IMR-90 (cell line): ENCODE results near the gene RRP7A. TPM values are rescaled to one million over a fixed set of nuclear protein-coding genes. Genes with fewer than 3 reads are reported as not detected.

ENCODE experiments used
- ATAC-seq: fragments of 200-7000 bp; cut with Tn5 transposase; 2 replicates; pipeline ENCODE4 v1.9.1; 2020; ENCODE audit warnings: low read depth, mild to moderate bottlenecking, moderate library complexity
- BruUV-seq: library from RNA; stranded (reverse); fragments of 400-500 nt; replicated peaks from 2 replicates; lab custom pipeline; 2021; lab: Mats Ljungman, UMichigan
- CTCF ChIA-PET: fragments of 300-600 bp; formaldehyde crosslinking; extraction: SDS; loops from one replicate; lab custom pipeline; 2021; ENCODE audit warnings: antibody characterized with exemption; lab: Yijun Ruan, JAX
- POLR2A ChIA-PET: fragments of 300-600 bp; sonication (Branson Sonifier 250); formaldehyde crosslinking; loops from one replicate; lab custom pipeline; 2022; ENCODE audit warnings: antibody characterized with exemption; ENCODE audit not compliant: unreplicated experiment; lab: Charles Lee
- DNase-seq: peaks from one replicate; pipeline ENCODE4 v3.0.0; 2013
- H2AFZ ChIP-seq: replicated peaks from 2 replicates; pipeline ENCODE3; 2013; ENCODE audit warnings: low read length, mild to moderate bottlenecking; ENCODE audit not compliant: poor library complexity
- H2AK5ac ChIP-seq: 2 replicates; pipeline ENCODE4 v1.6.1; 2013; ENCODE audit warnings: low read depth, low read length, inconsistent platforms
- H2AK9ac ChIP-seq: replicated peaks from 2 replicates; pipeline ENCODE3; 2013; ENCODE audit warnings: mild to moderate bottlenecking, low read depth, low read length, moderate library complexity; ENCODE audit not compliant: poor library complexity
- H2BK120ac ChIP-seq: 2 replicates; pipeline ENCODE4 v1.6.1; 2013; ENCODE audit warnings: low read depth, low read length, inconsistent platforms
- H2BK15ac ChIP-seq: 3 replicates; pipeline ENCODE4 v1.6.1; 2013; ENCODE audit warnings: low read depth, low read length, inconsistent platforms
- H2BK20ac ChIP-seq: 2 replicates; pipeline ENCODE4 v1.6.1; 2013; ENCODE audit warnings: low read depth, mild to moderate bottlenecking, inconsistent platforms, low read length, moderate library complexity
- H2BK5ac ChIP-seq: 2 replicates; pipeline ENCODE4 v1.6.1; 2013; ENCODE audit warnings: mild to moderate bottlenecking, low read depth, low read length, inconsistent platforms; ENCODE audit not compliant: poor library complexity, severe bottlenecking
- H3K14ac ChIP-seq: replicated peaks from 2 replicates; pipeline ENCODE4 v1.6.1; 2013; ENCODE audit warnings: low read depth, low read length, inconsistent platforms
- H3K18ac ChIP-seq: 2 replicates; pipeline ENCODE4 v1.6.1; 2013; ENCODE audit warnings: low read depth, low read length, control low read depth
- H3K23ac ChIP-seq: 2 replicates; pipeline ENCODE4 v1.6.1; 2013; ENCODE audit warnings: low read depth, low read length, inconsistent platforms
- H3K27ac ChIP-seq: 2 replicates; pipeline ENCODE4 v1.5.1; 2013; ENCODE audit warnings: mild to moderate bottlenecking, control low read depth, low read length; ENCODE audit not compliant: insufficient read depth
- H3K27me3 ChIP-seq: 2 replicates; pipeline ENCODE4 v1.6.1; 2013; ENCODE audit warnings: low read length; ENCODE audit not compliant: control insufficient read depth, insufficient read depth
- H3K36me3 ChIP-seq: 2 replicates; pipeline ENCODE4 v1.6.1; 2013; ENCODE audit warnings: low read length, mixed read lengths; ENCODE audit not compliant: control insufficient read depth, insufficient read depth
- H3K4ac ChIP-seq: 2 replicates; pipeline ENCODE4 v1.6.1; 2013; ENCODE audit warnings: low read depth, low read length, inconsistent platforms
- H3K4me1 ChIP-seq: 2 replicates; pipeline ENCODE4 v1.6.1; 2013; ENCODE audit warnings: low read length, mixed read lengths; ENCODE audit not compliant: control insufficient read depth, insufficient read depth
- H3K4me2 ChIP-seq: 2 replicates; pipeline ENCODE4 v1.6.1; 2013; ENCODE audit warnings: low read depth, mild to moderate bottlenecking, control low read depth, low read length, moderate library complexity
- H3K4me3 ChIP-seq: 2 replicates; pipeline ENCODE4 v1.5.1; 2013; ENCODE audit warnings: low read depth, mild to moderate bottlenecking, control low read depth, low read length, moderate library complexity; ENCODE audit not compliant: insufficient read depth
- H3K56ac ChIP-seq: 2 replicates; pipeline ENCODE4 v1.6.1; 2013; ENCODE audit warnings: low read length, inconsistent platforms; ENCODE audit not compliant: insufficient read depth; ENCODE audit errors: extremely low read depth
- H3K79me1 ChIP-seq, 2 experiments: 2 replicates each; pipeline ENCODE4 v1.6.1; 2013; ENCODE audit warnings: low read length in 2 of 2, inconsistent platforms in 1 of 2, low read depth in 1 of 2
- H3K9ac ChIP-seq: 2 replicates; pipeline ENCODE4 v1.6.1; 2013; ENCODE audit warnings: low read depth, low read length, control low read depth
- H3K9me1 ChIP-seq: 2 replicates; pipeline ENCODE4 v1.6.1; 2013; ENCODE audit warnings: low read length, inconsistent platforms; ENCODE audit not compliant: insufficient read depth
- H3K9me3 ChIP-seq: 2 replicates; pipeline ENCODE4 v1.6.1; 2013; ENCODE audit warnings: low read length; ENCODE audit not compliant: control insufficient read depth, insufficient read depth
- H4K20me1 ChIP-seq: 2 replicates; pipeline ENCODE4 v1.6.1; 2013; ENCODE audit warnings: low read length, inconsistent platforms; ENCODE audit not compliant: insufficient read depth
- H4K5ac ChIP-seq: 2 replicates; pipeline ENCODE4 v1.6.1; 2013; ENCODE audit warnings: mild to moderate bottlenecking, low read depth, low read length, control low read depth
- H4K8ac ChIP-seq, 2 experiments: 2 replicates each; pipeline ENCODE4 v1.6.1; 2013; ENCODE audit warnings: low read depth in 2 of 2, low read length in 2 of 2, control low read depth in 1 of 2, inconsistent platforms in 1 of 2
- H4K91ac ChIP-seq: 2 replicates; pipeline ENCODE4 v1.6.1; 2013; ENCODE audit warnings: low read depth, low read length, inconsistent platforms; ENCODE audit not compliant: insufficient read depth
- BHLHE40 ChIP-seq: fragments of 150-350 bp; IDR thresholded peaks from 2 replicates; pipeline ENCODE4 v1.6.1; 2016; ENCODE audit warnings: mild to moderate bottlenecking, low read depth, low read length
- CEBPB ChIP-seq: IDR thresholded peaks from 2 replicates; pipeline ENCODE4 v1.6.1; 2012; ENCODE audit warnings: low read depth, low read length, improper control_type of control experiment
- CHD1 ChIP-seq: IDR thresholded peaks from 2 replicates; pipeline ENCODE4 v1.6.1; 2012; ENCODE audit warnings: low read depth, low read length, improper control_type of control experiment
- MAFK ChIP-seq: IDR thresholded peaks from 2 replicates; pipeline ENCODE4 v1.6.1; 2012; ENCODE audit warnings: low read depth, low read length, improper control_type of control experiment
- MAZ ChIP-seq: IDR thresholded peaks from 2 replicates; pipeline ENCODE4 v1.6.1; 2012; ENCODE audit warnings: low read depth, mild to moderate bottlenecking, low read length, improper control_type of control experiment, moderate library complexity, borderline replicate concordance
- MXI1 ChIP-seq: IDR thresholded peaks from 2 replicates; pipeline ENCODE4 v1.6.1; 2012; ENCODE audit warnings: low read depth, mild to moderate bottlenecking, low read length, moderate library complexity, borderline replicate concordance
- POLR2A ChIP-seq: IDR thresholded peaks from 2 replicates; pipeline ENCODE4 v1.6.1; 2012; ENCODE audit warnings: mild to moderate bottlenecking, low read depth, low read length
- RCOR1 ChIP-seq: IDR thresholded peaks from 2 replicates; pipeline ENCODE4 v1.6.1; 2012; ENCODE audit warnings: mild to moderate bottlenecking, low read length, improper control_type of control experiment; ENCODE audit not compliant: insufficient replicate concordance
- RFX5 ChIP-seq: IDR thresholded peaks from 2 replicates; pipeline ENCODE4 v1.8.0; 2012; ENCODE audit warnings: low read depth, mild to moderate bottlenecking, low read length, moderate library complexity
- USF2 ChIP-seq: fragments of 150-350 bp; IDR thresholded peaks from 2 replicates; pipeline ENCODE4 v1.6.1; 2017; ENCODE audit warnings: mild to moderate bottlenecking, antibody characterized with exemption, low read length, low read depth
- WGBS, 2 experiments: methylation state at CpG; one replicate each; pipeline versions ENCODE4 v1.1.5 to v1.1.7; 2013; ENCODE audit warnings: missing lambda C conversion rate in 2 of 2; ENCODE audit not compliant: insufficient read length in 1 of 2; ENCODE audit errors: extremely low coverage in 2 of 2; 5-methylcytosine and 5-hydroxymethylcytosine counted together
- dilution Hi-C: fragments of 300-500 bp; cut with HindIII; formaldehyde crosslinking; loops from one replicate; pipeline ENCODE4 v1.14.3; 2018; ENCODE audit warnings: low sequenced_read_pairs; ENCODE audit not compliant: unreplicated experiment
- in situ Hi-C: fragments of 300-500 bp; cut with MboI; formaldehyde crosslinking; loops from 3 replicates; pipeline ENCODE4 v1.14.3; 2019; ENCODE audit warnings: low sequenced_read_pairs, inconsistent platforms, mixed read lengths
- intact Hi-C: fragments of 100-400 bp; cut with micrococcal nuclease; formaldehyde crosslinking; loops from 2 replicates; pipeline ENCODE4 v1.10.0; 2022
- polyA plus RNA-seq, 3 experiments: library from polyadenylated mRNA; depleted of rRNA; stranded (reverse); fragments of >200 nt; gene quantifications; 2 replicates each; pipeline ENCODE4 v1.2.3, GENCODE V29; 2012; ENCODE audit warnings: low replicate concordance in 1 of 3
- total RNA-seq: library from RNA; depleted of rRNA; stranded (reverse); fragments of >200 nt; gene quantifications from 2 replicates; pipeline ENCODE4 v1.2.3, GENCODE V29; 2012

Gene RRP7A
- total and polyA plus RNA-seq, 2 of the 4 experiments (the other 2 are of a cell fraction) = 25.5 to 29.2 TPM

GRCh38 chr22:42549331-42550060 is 29.9 kb upstream of the RRP7A start:
- Histone ChIP-seq H3K36me3 (no peaks in the 10 kb centered on the region), H2BK5ac (no peak overlapping the region), H3K4me3 (no peak overlapping the region), H2BK20ac (no peak overlapping the region), H3K4ac (no peak overlapping the region), H2BK120ac (no peak overlapping the region), H3K23ac (no peak overlapping the region), H3K9me3 (no peaks in the 10 kb centered on the region), H4K20me1 (no peaks in the 10 kb centered on the region), H2BK15ac (no peak overlapping the region), H4K5ac (no peak overlapping the region), H4K91ac (no peak overlapping the region), H2AFZ (no peak overlapping the region), H3K4me1 (peaks cover 4% of the 10 kb centered on the region), H3K27ac (no peak overlapping the region), H3K79me1 (no peaks in the 10 kb centered on the region), H3K27me3 (peaks cover 17% of the 10 kb centered on the region), H3K9ac (no peak overlapping the region), H4K8ac (no peak overlapping the region), H2AK5ac (no peak overlapping the region), H3K4me2 (no peak overlapping the region), H3K56ac (no peak overlapping the region), H3K9me1 (no peaks in the 10 kb centered on the region; the same call in 1 of the 2 replicates), H3K14ac (no peak overlapping the region), H3K18ac (no peak overlapping the region), H2AK9ac (peak overlapping the region; percentile 37)
- ATAC-seq (no peak), DNase-seq (no peak)
- no peak for TF ChIP-seq CEBPB
- TF ChIP-seq POLR2A = no peak
- no peak for TF ChIP-seq MAZ
- no peak for TF ChIP-seq CHD1
- no peak for TF ChIP-seq MXI1
- no peak for TF ChIP-seq RFX5
- TF ChIP-seq MAFK = no peak
- TF ChIP-seq BHLHE40 = no peak
- no peak for TF ChIP-seq RCOR1
- TF ChIP-seq USF2 = no peak
- ChIA-PET CTCF (no interaction called here), POLR2A (interaction anchor here (0.6 kb wide), 1 partner anchor 376 kb away, joined by 3 read pairs; no protein-coding TSS in a partner anchor)
- 83% methylated on average over 3 of the region's 11 CpGs; no CpG with 5 or more reads in 1 of the 2 experiments for WGBS, 2 experiments
- intact Hi-C loops = loop anchor here (5.0 kb wide), 1 partner anchor 382 kb away; no protein-coding TSS in a partner anchor
- BruUV-seq = no TSS peak
- dilution Hi-C loops = no loop called here
- in situ Hi-C loops = no loop called here
